ENCODE results near the gene VANGL2.

VANGL2 gene

GRCh38 chr1:160406131-160406968, 6.0 kb downstream of the VANGL2 start:
- no peak for DNase-seq

DNA sequence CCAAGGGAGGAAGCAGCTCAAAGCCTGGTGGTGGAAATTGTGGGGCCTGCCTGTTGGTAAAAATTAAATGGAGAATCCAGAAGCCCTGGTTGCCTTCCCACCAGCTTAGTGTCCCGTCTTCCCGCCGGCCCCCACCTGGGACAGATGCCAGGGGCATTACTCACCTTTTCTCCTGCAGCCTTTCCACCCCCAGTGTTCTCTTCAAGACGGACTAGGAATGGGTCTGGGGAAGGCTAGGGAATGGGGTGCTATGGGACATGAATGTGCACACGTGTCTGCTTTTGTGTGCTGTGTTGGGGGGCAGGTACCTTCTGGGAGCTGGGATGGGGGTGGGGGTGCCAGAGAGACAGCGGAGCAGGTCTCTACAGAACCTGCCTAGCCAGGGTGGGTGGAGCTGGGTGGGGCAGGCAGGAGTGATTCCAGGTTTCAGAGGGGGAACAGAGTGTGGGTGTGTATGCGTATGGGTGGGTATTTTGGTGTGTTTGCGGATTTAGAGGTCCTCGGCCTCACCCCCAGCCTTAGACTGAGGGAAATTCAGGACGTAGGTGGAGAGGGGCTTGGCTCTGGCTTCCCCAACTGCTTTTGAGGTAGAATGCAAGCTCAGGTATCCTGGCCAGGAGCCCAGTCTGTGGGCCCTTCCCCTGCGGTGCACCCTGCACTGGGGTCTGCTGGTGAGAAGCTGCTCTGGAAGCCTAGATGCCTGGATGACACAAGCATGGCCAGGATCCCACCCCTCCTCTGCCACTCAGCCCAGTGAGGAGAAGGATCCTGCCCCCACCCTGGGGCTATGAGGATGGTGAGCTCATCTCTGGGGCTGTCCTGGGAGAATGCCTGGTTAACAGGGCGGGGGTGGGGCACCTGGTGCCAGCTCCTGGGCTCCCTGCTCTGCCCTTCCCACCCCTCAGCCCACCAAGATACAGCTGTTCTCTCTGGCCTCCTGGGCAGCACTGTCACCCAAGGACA, 7.8 kb downstream of the VANGL2 start:
- DNase-seq = no peak

- DNase-seq = no peak
These were observed 8.5 kb downstream of the VANGL2 start for GRCh38 chr1:160408864-160409263.

- DNase-seq = no peak
These were observed 9.1 kb downstream of the VANGL2 start for GRCh38 chr1:160409486-160409885.

DNA sequence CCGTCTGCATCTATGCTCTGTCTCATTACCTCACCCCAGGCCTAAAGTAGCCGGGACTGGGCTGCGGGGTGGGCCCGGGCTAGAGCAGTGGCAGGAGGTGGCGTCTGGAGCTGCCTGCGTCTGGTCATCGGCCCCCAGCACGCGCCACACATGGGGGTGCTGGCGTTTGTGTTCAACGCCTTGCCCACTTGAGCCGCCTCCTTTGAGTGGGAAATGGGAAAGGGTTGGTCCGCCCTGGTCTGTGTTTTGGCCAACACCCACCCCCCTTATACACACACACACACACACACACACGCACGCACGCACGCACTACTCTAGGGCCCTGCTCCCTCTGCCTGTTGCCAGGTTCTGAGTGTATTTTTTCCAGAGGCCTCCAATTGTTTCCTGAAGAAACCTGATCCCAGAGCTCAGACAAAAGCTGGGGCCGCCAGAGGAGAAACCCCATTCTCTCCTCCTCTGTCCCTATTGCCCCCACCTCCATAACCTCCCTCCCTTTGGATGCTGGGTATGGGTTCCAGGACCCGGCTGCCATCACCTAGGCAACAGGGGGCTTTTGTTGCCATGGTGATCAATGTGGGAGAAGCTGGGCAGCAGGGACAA, 10.1 kb downstream of the VANGL2 start:
- no peak for DNase-seq

DNA sequence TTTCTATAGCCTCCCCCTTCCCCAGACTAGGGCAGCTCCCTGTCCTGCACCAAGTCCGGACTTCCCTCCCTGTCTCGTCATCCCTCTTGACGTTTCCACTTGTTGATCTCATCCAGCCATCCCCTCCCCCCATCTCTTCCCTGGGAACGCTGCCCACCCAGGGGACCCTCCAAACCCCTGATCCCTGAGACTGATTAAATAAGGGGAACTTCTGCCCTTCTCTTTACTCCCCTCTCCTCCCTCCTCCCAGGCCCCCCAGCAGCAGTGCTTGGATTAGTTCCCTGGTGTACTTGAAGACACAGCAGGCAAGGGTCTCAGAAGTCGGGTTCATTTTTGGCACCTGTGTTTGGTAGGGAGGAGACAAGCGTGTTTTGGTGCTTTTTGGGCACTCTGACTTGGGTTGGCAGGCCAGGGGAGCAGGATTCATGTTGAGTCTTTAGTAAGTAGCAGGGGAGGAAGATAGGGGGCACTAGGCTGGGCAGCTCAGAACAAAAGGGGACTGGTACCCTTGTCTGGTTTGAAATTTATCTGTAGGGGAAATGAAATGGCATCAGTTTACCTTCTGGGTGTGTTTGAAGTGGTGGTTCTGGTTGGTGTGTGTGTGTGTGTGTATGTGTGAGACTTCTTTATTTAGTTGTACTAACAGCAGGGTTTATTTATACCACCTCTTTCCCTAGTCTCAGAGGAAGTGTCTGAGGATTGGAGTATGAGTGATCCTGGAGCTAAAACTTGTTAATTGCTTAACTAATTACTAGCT, 11.1 kb downstream of the VANGL2 start:
- no peak for DNase-seq

DNA sequence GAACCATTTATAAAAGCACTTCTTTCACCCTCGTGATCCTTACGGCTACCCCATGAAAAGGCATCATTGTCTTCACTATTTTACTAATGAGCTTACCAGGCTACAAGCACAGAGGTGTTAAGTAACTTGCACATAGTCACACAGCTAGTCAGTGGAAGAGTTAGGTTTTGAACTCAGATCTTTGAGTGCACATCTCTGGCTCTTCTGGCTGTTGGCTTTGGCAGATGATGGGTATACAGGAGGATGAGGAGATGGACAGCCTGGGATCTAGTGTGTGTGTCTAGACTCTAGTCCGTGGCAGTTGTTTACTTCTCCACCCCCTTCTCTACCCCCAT, 11.6 kb downstream of the VANGL2 start:
- DNase-seq = no peak

DNA sequence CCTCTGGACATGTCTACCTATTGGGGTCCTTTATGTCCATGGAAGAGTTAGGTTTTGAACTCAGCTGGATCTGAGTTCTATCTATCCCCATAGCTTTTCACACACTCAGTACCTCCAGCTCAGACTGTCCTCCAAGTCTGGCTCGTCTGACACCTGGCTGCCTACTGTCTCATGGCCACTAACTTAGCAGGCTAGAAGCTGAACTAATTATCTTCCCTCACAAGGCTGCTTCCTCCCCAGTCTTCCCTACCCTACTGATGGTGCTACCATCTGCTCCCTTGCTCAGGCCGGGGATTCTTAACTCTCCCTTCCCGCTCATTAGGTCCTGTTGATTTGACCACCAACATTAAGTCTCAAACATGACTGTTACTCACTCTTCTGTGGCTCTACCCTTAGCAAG, 13.4 kb downstream of the VANGL2 start:
- DNase-seq = no peak

- no peak for DNase-seq
These were observed 14.5 kb downstream of the VANGL2 start for GRCh38 chr1:160414881-160415280.

- DNase-seq = no peak
These were observed 15.4 kb downstream of the VANGL2 start for GRCh38 chr1:160415696-160416290.

DNA sequence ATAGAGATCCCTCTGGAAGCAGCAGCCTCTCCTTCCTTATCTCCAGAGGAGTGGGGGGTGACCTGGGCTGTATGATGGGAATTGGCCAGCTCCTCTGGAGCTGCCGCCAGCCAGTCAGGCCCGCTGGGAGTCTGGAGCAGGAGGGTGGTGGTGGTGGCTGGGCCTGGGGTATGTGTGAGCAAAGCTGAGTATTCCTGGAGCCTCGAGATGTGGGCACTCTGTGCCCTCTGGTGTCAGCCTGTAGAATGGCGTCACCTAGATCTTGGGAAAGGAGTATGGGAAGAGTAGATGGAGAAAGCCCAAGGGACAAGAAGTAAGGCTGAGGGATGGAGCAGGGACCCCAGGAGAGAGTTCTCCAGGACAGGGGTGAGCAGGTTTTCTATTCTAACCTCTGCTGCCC, 16.0 kb downstream of the VANGL2 start:
- DNase-seq = no peak

GRCh38 chr1:160418483-160418882, 18.1 kb downstream of the VANGL2 start:
- no peak for DNase-seq

DNA sequence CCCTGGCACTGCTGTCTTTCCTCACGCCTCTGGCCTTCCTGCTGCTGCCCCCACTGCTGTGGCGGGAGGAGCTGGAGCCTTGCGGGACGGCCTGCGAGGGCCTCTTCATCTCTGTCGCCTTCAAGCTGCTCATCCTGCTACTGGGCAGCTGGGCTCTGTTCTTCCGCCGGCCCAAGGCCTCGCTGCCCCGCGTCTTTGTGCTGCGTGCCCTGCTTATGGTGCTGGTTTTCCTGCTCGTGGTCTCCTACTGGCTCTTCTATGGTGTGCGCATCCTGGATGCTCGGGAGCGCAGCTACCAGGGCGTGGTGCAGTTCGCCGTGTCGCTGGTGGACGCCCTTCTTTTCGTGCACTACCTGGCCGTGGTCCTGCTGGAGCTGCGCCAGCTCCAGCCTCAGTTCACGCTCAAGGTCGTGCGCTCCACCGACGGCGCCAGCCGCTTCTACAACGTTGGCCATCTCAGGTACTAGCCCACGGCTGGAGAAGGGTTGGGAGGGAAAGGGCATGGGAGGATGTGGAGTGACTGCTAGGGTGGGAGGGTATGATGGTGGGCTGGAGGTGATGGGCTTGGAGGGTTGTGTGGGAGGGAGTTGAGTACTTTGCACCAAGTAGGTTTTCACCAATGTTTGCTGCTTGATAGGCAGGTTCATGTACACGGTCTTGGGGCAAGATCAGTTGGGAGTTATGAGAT, 18.9 kb downstream of the VANGL2 start:
- DNase-seq = no peak

DNA sequence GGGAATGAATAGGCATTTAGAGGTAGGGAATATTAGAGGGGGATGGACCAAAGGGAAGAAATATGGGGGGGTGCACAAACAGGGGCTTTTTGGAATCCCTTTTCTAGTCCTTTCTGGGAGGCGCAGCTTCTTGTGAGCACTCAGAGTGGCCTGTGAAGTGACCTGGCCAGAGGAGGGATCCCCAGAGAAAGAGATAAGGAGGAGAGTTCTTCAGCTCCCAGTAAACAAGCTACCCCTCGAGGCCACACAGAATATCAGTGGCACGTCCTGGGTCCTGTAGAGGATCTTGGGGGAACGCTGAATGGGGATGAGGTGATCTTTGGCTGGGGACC, 19.4 kb downstream of the VANGL2 start:
- DNase-seq = no peak

- DNase-seq = no peak
These were observed 20.8 kb downstream of the VANGL2 start for GRCh38 chr1:160420881-160421842.

- no peak for DNase-seq
These were observed 21.5 kb downstream of the VANGL2 start for GRCh38 chr1:160421881-160422280.

GRCh38 chr1:160423966-160424365, 23.6 kb downstream of the VANGL2 start:
- DNase-seq = no peak

GRCh38 chr1:160425847-160426246, 25.5 kb downstream of the VANGL2 start:
- DNase-seq = no peak

- no peak for DNase-seq
These were observed 27.3 kb downstream of the VANGL2 start for GRCh38 chr1:160427625-160428024.

- DNase-seq = no peak
These were observed 27.7 kb downstream of the VANGL2 start for GRCh38 chr1:160428053-160428452.

- DNase-seq = peak in 1 of 2 experiments; percentile 18
These were observed 28.3 kb downstream of the VANGL2 start for GRCh38 chr1:160428655-160429054.
